ENCODE results near the gene TMEM192. TPM values are rescaled to one million over a fixed set of nuclear protein-coding genes. Genes with fewer than 3 reads are reported as not detected.

Gene TMEM192
- total RNA-seq: 10 to 100 TPM in 1 of 2 donors, 1 to 10 TPM in 1; 4.7 to 18.6 TPM

DNA sequence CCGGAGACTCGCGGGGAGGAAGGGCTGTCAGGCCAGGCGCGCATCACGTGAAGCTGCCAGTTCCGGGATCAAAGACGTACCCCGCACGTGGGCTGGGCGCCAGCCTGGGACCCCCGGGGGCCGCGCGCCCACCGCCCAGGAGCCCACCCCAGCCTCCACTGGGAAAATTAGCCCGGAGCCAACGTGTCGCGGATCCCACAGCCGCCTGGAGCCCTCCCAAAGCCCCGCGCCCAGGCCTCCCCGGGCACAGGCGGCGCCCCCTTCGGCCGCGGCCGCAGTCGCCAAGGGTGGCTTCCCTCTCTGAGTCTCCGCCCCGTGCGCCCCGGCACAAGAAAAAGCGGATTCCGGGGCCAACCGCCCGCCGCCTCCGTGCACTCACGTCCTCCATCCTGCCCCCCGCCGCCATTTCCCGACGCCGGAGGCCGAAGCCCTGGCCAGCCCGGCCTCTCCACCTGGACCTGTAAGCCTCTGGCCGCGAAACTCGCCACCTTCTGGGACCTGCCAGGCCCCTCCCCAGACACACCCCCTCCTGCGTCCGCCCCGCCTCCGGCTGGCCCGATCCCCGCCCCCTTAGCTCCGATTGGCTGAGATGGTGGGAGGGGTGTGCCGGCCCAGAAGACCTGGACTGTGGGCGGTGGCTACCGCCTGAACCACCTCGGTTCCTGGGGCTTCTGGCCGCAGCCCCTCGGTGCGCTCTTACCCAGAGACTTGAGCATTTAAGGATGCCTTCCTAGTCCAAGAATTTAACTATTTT lies at the start of gene TMEM192:
Gene TMEM192, minus strand, starts transcription at position 493 of the 754 bp plus-strand sequence. Its CDS starts 87 bp downstream, at position 406.
- TF ChIP-seq, protein P1, sequence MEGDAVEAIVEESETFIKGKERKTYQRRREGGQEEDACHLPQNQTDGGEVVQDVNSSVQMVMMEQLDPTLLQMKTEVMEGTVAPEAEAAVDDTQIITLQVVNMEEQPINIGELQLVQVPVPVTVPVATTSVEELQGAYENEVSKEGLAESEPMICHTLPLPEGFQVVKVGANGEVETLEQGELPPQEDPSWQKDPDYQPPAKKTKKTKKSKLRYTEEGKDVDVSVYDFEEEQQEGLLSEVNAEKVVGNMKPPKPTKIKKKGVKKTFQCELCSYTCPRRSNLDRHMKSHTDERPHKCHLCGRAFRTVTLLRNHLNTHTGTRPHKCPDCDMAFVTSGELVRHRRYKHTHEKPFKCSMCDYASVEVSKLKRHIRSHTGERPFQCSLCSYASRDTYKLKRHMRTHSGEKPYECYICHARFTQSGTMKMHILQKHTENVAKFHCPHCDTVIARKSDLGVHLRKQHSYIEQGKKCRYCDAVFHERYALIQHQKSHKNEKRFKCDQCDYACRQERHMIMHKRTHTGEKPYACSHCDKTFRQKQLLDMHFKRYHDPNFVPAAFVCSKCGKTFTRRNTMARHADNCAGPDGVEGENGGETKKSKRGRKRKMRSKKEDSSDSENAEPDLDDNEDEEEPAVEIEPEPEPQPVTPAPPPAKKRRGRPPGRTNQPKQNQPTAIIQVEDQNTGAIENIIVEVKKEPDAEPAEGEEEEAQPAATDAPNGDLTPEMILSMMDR (IDR thresholded peaks at IDR 0.05): peak; percentile 29

DNA sequence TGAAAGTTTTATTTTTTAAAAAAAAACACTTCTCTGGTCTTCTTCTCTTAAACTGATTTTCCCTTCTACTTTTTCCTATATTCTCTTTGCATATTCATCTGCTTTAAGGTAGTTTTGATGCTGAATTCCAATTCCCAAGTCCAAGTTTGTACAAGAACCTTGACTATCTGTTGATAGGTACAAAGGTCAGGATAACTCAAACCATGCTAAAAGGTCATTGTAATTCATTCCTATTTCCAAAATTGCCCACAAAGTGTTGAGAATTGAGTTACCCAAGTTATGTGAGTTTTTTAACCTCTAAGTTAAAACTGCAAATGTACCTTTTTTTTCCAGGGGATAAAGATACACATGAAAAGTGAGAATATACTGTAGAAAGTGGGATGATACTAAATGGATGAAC lies 46.1 kb upstream of the TMEM192 start:
- Histone ChIP-seq H3K36me3 (no peaks in the 10 kb centered on the region), H3K27ac (no peak overlapping the region), H3K27me3 (replicated peaks; ENCODE audit: insufficient read depth) (no peaks in the 10 kb centered on the region), H3K4me3 (no peak overlapping the region), H3K4me1 (ENCODE audit: control insufficient read depth in 1 of 2, low read depth in 2 of 2) (no peaks in the 10 kb centered on the region), H3K9me3 (peaks cover 5% of the 10 kb centered on the region)
- DNase-seq (ENCODE audit: low spot score) (no peak), ATAC-seq (ENCODE audit: insufficient number of reproducible peaks, low FRiP score, low read depth) (no peak)
- TF ChIP-seq, protein P1 (IDR thresholded peaks at IDR 0.05): no peak

More for the DNA sequence above, at the start of gene TMEM192:
- Histone ChIP-seq H3K9me3 (no peaks in the 10 kb centered on the region), H3K27me3 (replicated peaks; ENCODE audit: insufficient read depth) (no peaks in the 10 kb centered on the region), H3K27ac (peak within 1 kb of the TSS; percentile 87 to 91), H3K4me3 (peak within 1 kb of the TSS; percentile 92), H3K36me3 (no peaks in the 10 kb centered on the region), H3K4me1 (ENCODE audit: control insufficient read depth in 1 of 2, low read depth in 2 of 2) (peaks cover 0 to 5% of the 10 kb centered on the region in 2 donors)
- DNase-seq (ENCODE audit: low spot score) (peak; percentile 78), ATAC-seq (ENCODE audit: insufficient number of reproducible peaks, low FRiP score, low read depth) (peak; percentile 98)

DNA sequence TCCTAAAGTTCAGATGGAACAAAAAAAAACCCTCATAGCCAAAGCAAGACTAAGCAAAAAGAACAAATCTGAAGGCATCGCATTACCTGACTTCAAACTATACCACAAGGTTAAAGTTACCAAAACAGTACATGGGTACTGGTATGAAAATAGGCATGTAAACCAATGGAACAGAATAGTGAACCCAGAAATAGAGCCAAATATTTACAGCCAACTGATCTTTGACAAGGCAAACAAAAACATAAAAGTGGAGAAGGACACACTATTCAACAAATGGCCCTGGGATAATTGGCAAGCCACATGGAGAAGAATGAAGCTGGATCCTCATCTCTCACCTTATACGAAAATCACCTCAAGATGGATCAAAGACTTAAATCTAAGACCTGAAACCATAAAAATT lies 44.2 kb upstream of the TMEM192 start:
- TF ChIP-seq, protein P1 (IDR thresholded peaks at IDR 0.05): no peak
- no peaks in the 10 kb centered on the region for H3K36me3 ChIP-seq
- peaks cover 5% of the 10 kb centered on the region for H3K9me3 ChIP-seq
- H3K27ac ChIP-seq: no peak overlapping the region
- no peak overlapping the region for H3K4me3 ChIP-seq
- ATAC-seq (ENCODE audit: insufficient number of reproducible peaks, low FRiP score, low read depth) (no peak), DNase-seq (ENCODE audit: low spot score) (no peak)
- no peaks in the 10 kb centered on the region for H3K4me1 ChIP-seq (ENCODE audit: control insufficient read depth in 1 of 2, low read depth in 2 of 2)
- no peaks in the 10 kb centered on the region for H3K27me3 ChIP-seq (replicated peaks; ENCODE audit: insufficient read depth)

DNA sequence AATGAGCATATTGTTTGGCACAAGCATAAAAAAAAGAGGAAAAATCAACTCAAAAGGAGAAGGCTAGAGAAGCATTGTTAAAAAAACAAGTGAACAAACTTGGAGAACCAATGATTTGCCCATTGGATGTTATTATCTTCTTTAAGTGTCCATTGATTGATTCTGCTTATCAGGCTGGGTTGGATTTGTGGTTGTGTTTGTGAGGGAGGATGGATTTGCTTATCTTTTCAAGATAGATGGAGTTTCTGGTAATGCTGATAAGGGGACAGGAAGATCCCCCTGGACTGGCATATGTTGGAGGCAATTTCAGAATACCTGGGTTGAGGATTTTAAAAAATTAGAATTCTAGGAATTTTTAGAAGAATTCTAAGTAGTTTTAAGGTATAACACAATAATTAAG lies 41.8 kb upstream of the TMEM192 start:
- no peak for DNase-seq (ENCODE audit: low spot score)
- H3K36me3 ChIP-seq: no peaks in the 10 kb centered on the region
- no peak overlapping the region for H3K4me3 ChIP-seq
- H3K4me1 ChIP-seq (ENCODE audit: control insufficient read depth in 1 of 2, low read depth in 2 of 2): no peaks in the 10 kb centered on the region
- H3K27ac ChIP-seq: no peak overlapping the region
- no peak for ATAC-seq (ENCODE audit: insufficient number of reproducible peaks, low FRiP score, low read depth)
- peaks cover 5% of the 10 kb centered on the region for H3K9me3 ChIP-seq
- no peaks in the 10 kb centered on the region for H3K27me3 ChIP-seq (replicated peaks; ENCODE audit: insufficient read depth)
- TF ChIP-seq, protein P1 (IDR thresholded peaks at IDR 0.05): no peak

DNA sequence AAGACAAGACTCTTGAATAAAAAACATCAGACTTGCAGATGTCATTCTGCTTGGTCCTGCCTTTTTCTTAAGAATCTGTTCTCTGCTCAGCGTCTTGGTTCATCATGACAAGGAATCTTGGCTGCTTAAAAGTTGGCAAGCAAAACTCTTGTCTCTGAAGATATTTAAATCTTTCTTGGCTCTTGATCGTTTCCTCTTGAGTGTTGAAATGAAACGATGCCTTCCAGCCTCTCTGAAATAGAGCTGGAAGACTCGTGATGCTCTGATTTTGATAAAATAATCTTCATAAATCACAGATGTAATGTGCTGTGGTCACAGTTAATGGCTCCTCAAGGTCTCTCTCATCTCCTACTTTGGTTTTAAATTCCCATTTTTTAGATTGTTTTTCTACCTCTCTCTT lies 39.9 kb upstream of the TMEM192 start:
- peaks cover 3% of the 10 kb centered on the region for H3K9me3 ChIP-seq
- TF ChIP-seq, protein P1 (IDR thresholded peaks at IDR 0.05): no peak
- H3K36me3 ChIP-seq: no peaks in the 10 kb centered on the region
- H3K4me3 ChIP-seq: no peak overlapping the region
- no peaks in the 10 kb centered on the region for H3K4me1 ChIP-seq (ENCODE audit: control insufficient read depth in 1 of 2, low read depth in 2 of 2)
- ATAC-seq (ENCODE audit: insufficient number of reproducible peaks, low FRiP score, low read depth) (no peak), DNase-seq (ENCODE audit: low spot score) (no peak)
- H3K27ac ChIP-seq: no peak overlapping the region
- H3K27me3 ChIP-seq (replicated peaks; ENCODE audit: insufficient read depth): no peaks in the 10 kb centered on the region

All from thoracic aorta (tissue), 2 donors.